K562 (cell line): Measurements from ENCODE around the gene BCKDHB. TPM values are rescaled to one million over a fixed set of nuclear protein-coding genes. Genes with fewer than 3 reads are reported as not detected.

Source experiments
- ATAC-seq: fragments of 200-7000 bp; cut with Tn5 transposase; 3 replicates; pipeline ENCODE4 v1.9.1; 2020; ENCODE audit warnings: moderate library complexity
- BruUV-seq: library from RNA; stranded (reverse); fragments of 400-500 nt; replicated peaks from 2 replicates; lab custom pipeline; 2021; lab: Mats Ljungman, UMichigan
- CTCF ChIA-PET: fragments of 300-600 bp; formaldehyde crosslinking; extraction: SDS; loops from one replicate; lab custom pipeline; 2021; ENCODE audit warnings: low intra/inter-chr PET ratio; lab: Yijun Ruan, JAX
- POLR2A ChIA-PET: fragments of 300-600, 350-650 bp; sonication (Branson Sonifier 250); formaldehyde crosslinking; extraction: SDS; loops from one replicate; lab custom pipeline; 2021; ENCODE audit warnings: antibody characterized with exemption, inconsistent platforms; lab: Yijun Ruan, JAX
- DNase-seq, 4 experiments: peaks; one replicate each; pipeline versions ENCODE4 v3.0.0 to v3.0.0-alpha.2; 2011 to 2018; ENCODE audit warnings: low spot score in 3 of 4, mixed read lengths in 3 of 4; ENCODE audit errors: extremely low read depth in 1 of 4
- FAIRE-seq: peaks from 2 replicates; lab custom pipeline; 2011; peaks lifted over from hg19 to GRCh38; lab: Jason Lieb, UNC
- H2AFZ ChIP-seq: 2 replicates; pipeline ENCODE4 v1.6.0; 2011; ENCODE audit warnings: low read depth, low read length, control low read depth, inconsistent platforms
- H3K27ac ChIP-seq: fragments of 200-600 bp; 3 replicates; pipeline ENCODE4 v1.8.0; 2011; ENCODE audit warnings: low read depth, mild to moderate bottlenecking, control low read depth, inconsistent platforms, low read length, moderate library complexity, mixed read lengths; ENCODE audit errors: extremely low read depth
- H3K27me3 ChIP-seq, 2 experiments: fragments of 300-600 bp in 1 of 2; 2 replicates in 1 of 2; 3 replicates in 1 of 2; pipeline versions ENCODE4 v1.6.0 to v1.8.0; 2011; ENCODE audit warnings: inconsistent platforms in 2 of 2, low read length in 2 of 2, mild to moderate bottlenecking in 1 of 2, mixed read lengths in 1 of 2, moderate library complexity in 1 of 2; ENCODE audit not compliant: control insufficient read depth in 2 of 2, insufficient read depth in 2 of 2
- H3K36me3 ChIP-seq: fragments of 300-600 bp; 3 replicates; pipeline ENCODE4 v1.8.0; 2011; ENCODE audit warnings: mild to moderate bottlenecking, low read length, inconsistent platforms; ENCODE audit not compliant: control insufficient read depth, insufficient read depth
- H3K4me1 ChIP-seq, 2 experiments: fragments of 200-600 bp in 1 of 2; replicated peaks in 1 of 2; 2 replicates in 1 of 2; 3 replicates in 1 of 2; pipeline versions ENCODE4 v1.5.1 to v1.8.0; 2011; ENCODE audit warnings: inconsistent platforms in 2 of 2, low read length in 2 of 2, mild to moderate bottlenecking in 1 of 2, mixed read lengths in 1 of 2, moderate library complexity in 1 of 2; ENCODE audit not compliant: control insufficient read depth in 2 of 2, insufficient read depth in 2 of 2
- H3K4me2 ChIP-seq: 2 replicates; pipeline ENCODE4 v1.6.1; 2011; ENCODE audit warnings: low read length, control low read depth, inconsistent platforms, mixed read lengths; ENCODE audit not compliant: insufficient read depth
- H3K4me3 ChIP-seq: fragments of 200-600 bp; sonication (generic), shearing (Covaris generic); 2 replicates; pipeline ENCODE4 v1.5.1; 2016; ENCODE audit warnings: control low read depth, inconsistent platforms
- H3K79me2 ChIP-seq: fragments of 200-600 bp; 3 replicates; pipeline ENCODE4 v1.8.0; 2011; ENCODE audit warnings: low read length, inconsistent platforms; ENCODE audit not compliant: control insufficient read depth, insufficient read depth
- H3K9ac ChIP-seq, 2 experiments: 2 replicates each; pipeline versions ENCODE4 v1.6.0 to v1.6.1; 2011; ENCODE audit warnings: low read depth in 2 of 2, low read length in 2 of 2, control low read depth in 1 of 2, inconsistent platforms in 1 of 2, mild to moderate bottlenecking in 1 of 2, mixed read lengths in 1 of 2; ENCODE audit not compliant: insufficient read depth in 1 of 2
- H3K9me1 ChIP-seq: one replicate; pipeline ENCODE4 v1.6.0; 2011; ENCODE audit warnings: inconsistent platforms, mild to moderate bottlenecking, low read length, moderate library complexity; ENCODE audit not compliant: control insufficient read depth, insufficient read depth
- H3K9me3 ChIP-seq: replicated peaks from 2 replicates; pipeline ENCODE4 v1.5.1; 2011; ENCODE audit warnings: low read depth, low read length, inconsistent platforms; ENCODE audit not compliant: control insufficient read depth, insufficient read depth
- H4K20me1 ChIP-seq: replicated peaks from 2 replicates; pipeline ENCODE4 v1.6.1; 2011; ENCODE audit warnings: low read length, inconsistent platforms, mixed read lengths; ENCODE audit not compliant: control insufficient read depth, insufficient read depth
- ARID1B ChIP-seq: fragments of 450-650 bp; IDR thresholded peaks from 2 replicates; pipeline ENCODE4 v1.6.1; 2016; ENCODE audit warnings: antibody characterized with exemption, mild to moderate bottlenecking, inconsistent platforms
- CAMTA2 ChIP-seq: fragments of 250-450 bp; sonication (Bioruptor Pico); conservative IDR thresholded peaks from 2 replicates; pipeline ENCODE4 v1.5.1; 2022
- CBFA2T2 ChIP-seq: fragments of 450-650 bp; conservative IDR thresholded peaks from 2 replicates; pipeline ENCODE4 v1.6.1; 2017; ENCODE audit warnings: mild to moderate bottlenecking
- CBX2 ChIP-seq: fragments of 200-600 bp; sonication (generic); IDR thresholded peaks from one replicate; pipeline ENCODE4 v1.6.1; 2012; ENCODE audit warnings: mild to moderate bottlenecking, low read length, inconsistent platforms; ENCODE audit not compliant: insufficient read depth, poor library complexity, severe bottlenecking
- CEBPB ChIP-seq: fragments of 450-650 bp; IDR thresholded peaks from 2 replicates; pipeline ENCODE4 v1.6.1; 2016; ENCODE audit warnings: missing genetic modification characterization, missing compliant biosample characterization
- COPS2 ChIP-seq: fragments of 450-650 bp; conservative IDR thresholded peaks from 2 replicates; pipeline ENCODE4 v1.6.1; 2016; ENCODE audit warnings: mild to moderate bottlenecking, moderate library complexity
- DACH1 ChIP-seq: fragments of 450-650 bp; IDR thresholded peaks from 2 replicates; pipeline ENCODE4 v1.6.1; 2018; ENCODE audit not compliant: partially characterized antibody
- NCOA6 ChIP-seq: fragments of 450-650 bp; IDR thresholded peaks from 2 replicates; pipeline ENCODE4 v1.6.1; 2017; ENCODE audit warnings: mild to moderate bottlenecking
- PHB ChIP-seq: fragments of 250-450 bp; sonication (Bioruptor Pico); IDR thresholded peaks from 2 replicates; pipeline ENCODE4 v1.5.0; 2021
- PHF20 ChIP-seq: fragments of 450-650 bp; IDR thresholded peaks from 2 replicates; pipeline ENCODE4 v1.6.1; 2018; ENCODE audit not compliant: partially characterized antibody
- PREB ChIP-seq: sonication (generic); formaldehyde crosslinking; IDR thresholded peaks from 2 replicates; pipeline ENCODE4 v1.8.1; 2023; ENCODE audit warnings: mild to moderate bottlenecking, missing genetic modification reagents
- PTTG1 ChIP-seq: fragments of 450-650 bp; IDR thresholded peaks from 2 replicates; pipeline ENCODE4 v1.6.1; 2016; ENCODE audit warnings: low read depth, mild to moderate bottlenecking, missing genetic modification characterization, missing compliant biosample characterization
- SMARCB1 ChIP-seq: IDR thresholded peaks from 2 replicates; pipeline ENCODE4 v1.6.1; 2011; ENCODE audit warnings: improper control_type of control experiment, low read depth; ENCODE audit not compliant: insufficient read length
- SNIP1 ChIP-seq: fragments of 450-650 bp; IDR thresholded peaks from 2 replicates; pipeline ENCODE4 v1.7.1; 2017; ENCODE audit warnings: low read depth, mild to moderate bottlenecking
- ZEB2 ChIP-seq: fragments of 450-650 bp; IDR thresholded peaks from 2 replicates; pipeline ENCODE4 v1.6.1; 2016
- ZNF696 ChIP-seq: fragments of 250-450 bp; sonication (Bioruptor Pico); conservative IDR thresholded peaks from 2 replicates; pipeline ENCODE4 v1.4.0; 2020; ENCODE audit warnings: mild to moderate bottlenecking, moderate library complexity
- WGBS: fragments of 100-300 bp; shearing (Covaris generic); methylation state at CpG from one replicate; pipeline ENCODE4 v1.1.6; 2016; ENCODE audit warnings: low coverage, mixed read lengths; ENCODE audit not compliant: insufficient coverage; ENCODE audit errors: missing lambda C conversion rate; 5-methylcytosine and 5-hydroxymethylcytosine counted together
- in situ Hi-C: fragments of 300-500 bp; cut with MboI; formaldehyde crosslinking; loops from 4 replicates; pipeline ENCODE4 v1.15.0; 2018; ENCODE audit warnings: inconsistent platforms, mixed read lengths
- intact Hi-C: fragments of 100-400 bp; cut with micrococcal nuclease; formaldehyde crosslinking; loops from 2 replicates; pipeline ENCODE4 v1.14.2; 2022
- polyA plus RNA-seq, 8 experiments: library from polyadenylated mRNA; depleted of rRNA in 4 of 8; stranded (reverse) in 5 of 8; unstranded in 3 of 8; fragments of >200 nt; fragmentation: Nextera tagmentation in 2 of 8; fragmentation: Illumina TruSeq in 1 of 8; extraction: Ambion mirVana in 2 of 8; extraction: Trizol in 1 of 8; gene quantifications; 2 replicates each; pipeline versions ENCODE4 v1.2.1 to v1.2.3, GENCODE V29; 2011 to 2014; ENCODE audit warnings: inconsistent platforms in 1 of 8, missing spikeins in 1 of 8
- total RNA-seq, 7 experiments: library from RNA; depleted of rRNA in 6 of 7; stranded (reverse); fragments of >200 nt in 6 of 7; fragmentation: Illumina TruSeq in 2 of 7; extraction: Trizol in 2 of 7; gene quantifications; 2 replicates each; pipeline versions ENCODE4 v1.2.1 to v1.2.3, GENCODE V29; 2011 to 2021; ENCODE audit warnings: low replicate concordance in 1 of 7
- TF ChIP-seq, protein P1 (sequence below): fragments of 450-650 bp; IDR thresholded peaks from 2 replicates; pipeline ENCODE4 v1.6.1; 2016
- TF ChIP-seq, protein P2 (sequence below): fragments of 250-450 bp; sonication (Bioruptor Pico); IDR thresholded peaks from 2 replicates; pipeline ENCODE4 v1.5.0; 2021

The BCKDHB gene
- total and polyA plus RNA-seq, 9 of the 15 experiments (the other 6 are each of a cell fraction or from before 2014, with no cell fraction given): 4.1 to 23.7 (median 7.5) TPM

DNA sequence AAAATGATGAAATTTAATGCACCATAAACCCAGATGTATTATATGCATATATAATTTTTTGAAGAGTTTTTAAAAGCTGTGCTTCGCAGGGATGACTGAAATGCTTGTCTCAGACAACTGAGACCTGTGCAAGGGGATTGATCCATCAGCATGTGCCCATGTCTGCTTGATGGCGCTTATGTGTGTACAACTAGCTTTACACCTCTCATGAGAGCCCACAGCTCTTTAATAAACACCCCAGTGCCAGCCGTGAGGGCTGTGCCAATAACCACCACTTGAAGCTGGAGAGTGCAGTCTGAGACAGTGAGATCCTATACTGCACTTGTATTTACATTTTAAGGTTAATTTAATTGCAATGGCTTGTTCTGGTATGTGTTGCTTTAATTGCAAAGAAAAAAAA lies 225.5 kb downstream of the BCKDHB start:
- no peak for FAIRE-seq
- ATAC-seq: no peak
- no peak overlapping the region for H3K27ac ChIP-seq
- POLR2A ChIA-PET: no interaction called here
- intact Hi-C loops: loop anchor here (5.0 kb wide), 1 partner anchor 95 kb away; no protein-coding TSS in a partner anchor
- H3K4me1 ChIP-seq: no peaks in the 10 kb centered on the region
- H3K4me3 ChIP-seq: no peak overlapping the region
- H3K79me2 ChIP-seq: no peaks in the 10 kb centered on the region
- no TSS peak for BruUV-seq
- WGBS: 6% methylated on average over 3 of the region's 3 CpGs
- H4K20me1 ChIP-seq: no peaks in the 10 kb centered on the region
- no peaks in the 10 kb centered on the region for H3K36me3 ChIP-seq
- CTCF ChIA-PET: no interaction called here
- TF ChIP-seq CBFA2T2 (no peak), SNIP1 (no peak), SMARCB1 (no peak), ARID1B (no peak), ZEB2 (no peak), CBX2 (no peak), PHF20 (no peak), NCOA6 (no peak), PREB (CRISPR knock-in tag) (no peak), CEBPB (tag) (no peak), COPS2 (no peak), CAMTA2 (no peak), PHB (no peak), PTTG1 (tag) (no peak), DACH1 (no peak), ZNF696 (no peak)
- TF ChIP-seq, protein P1, sequence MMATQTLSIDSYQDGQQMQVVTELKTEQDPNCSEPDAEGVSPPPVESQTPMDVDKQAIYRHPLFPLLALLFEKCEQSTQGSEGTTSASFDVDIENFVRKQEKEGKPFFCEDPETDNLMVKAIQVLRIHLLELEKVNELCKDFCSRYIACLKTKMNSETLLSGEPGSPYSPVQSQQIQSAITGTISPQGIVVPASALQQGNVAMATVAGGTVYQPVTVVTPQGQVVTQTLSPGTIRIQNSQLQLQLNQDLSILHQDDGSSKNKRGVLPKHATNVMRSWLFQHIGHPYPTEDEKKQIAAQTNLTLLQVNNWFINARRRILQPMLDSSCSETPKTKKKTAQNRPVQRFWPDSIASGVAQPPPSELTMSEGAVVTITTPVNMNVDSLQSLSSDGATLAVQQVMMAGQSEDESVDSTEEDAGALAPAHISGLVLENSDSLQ: no peak
- TF ChIP-seq, protein P2, sequence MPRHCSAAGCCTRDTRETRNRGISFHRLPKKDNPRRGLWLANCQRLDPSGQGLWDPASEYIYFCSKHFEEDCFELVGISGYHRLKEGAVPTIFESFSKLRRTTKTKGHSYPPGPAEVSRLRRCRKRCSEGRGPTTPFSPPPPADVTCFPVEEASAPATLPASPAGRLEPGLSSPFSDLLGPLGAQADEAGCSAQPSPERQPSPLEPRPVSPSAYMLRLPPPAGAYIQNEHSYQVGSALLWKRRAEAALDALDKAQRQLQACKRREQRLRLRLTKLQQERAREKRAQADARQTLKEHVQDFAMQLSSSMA: no peak
- TF ChIP-seq, all 486 proteins: peak for 0
- in situ Hi-C loops: loop anchor here (10.0 kb wide), 1 partner anchor 1423 kb away; the partner anchor contains the start of gene TENT5A
- Histone ChIP-seq H3K27me3 (no peaks in the 10 kb centered on the region), H3K9me1 (no peaks in the 10 kb centered on the region), H3K9me3 (no peaks in the 10 kb centered on the region), H3K9ac (no peak overlapping the region), H2AFZ (no peak overlapping the region), H3K4me2 (no peak overlapping the region)
- no peak for DNase-seq
